ENCODE measurements around the gene LAMA2. TPM values are rescaled to one million over a fixed set of nuclear protein-coding genes. Genes with fewer than 3 reads are reported as not detected.

LAMA2 gene
- total RNA-seq, 4 donors from 2014 or later = 61.5 to 154 (median 103) TPM

DNA sequence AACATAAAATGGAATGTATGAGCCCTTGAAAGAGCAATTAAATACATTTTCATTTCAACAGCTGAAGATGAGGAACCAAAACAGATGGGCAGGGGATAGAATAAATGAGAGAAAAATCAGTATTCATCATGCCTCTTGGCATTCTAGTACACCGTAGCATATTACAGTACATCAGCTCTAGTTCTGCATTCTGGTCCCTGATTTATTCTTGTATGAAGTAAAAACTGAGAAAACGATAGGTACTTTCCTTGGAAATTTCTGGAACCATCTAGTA lies 477.7 kb downstream of the LAMA2 start:
- no peak overlapping the region for H3K27ac ChIP-seq
- intact Hi-C loops (cut with DNase I; ENCODE audit: low total_unique reads) = no loop called here

DNA sequence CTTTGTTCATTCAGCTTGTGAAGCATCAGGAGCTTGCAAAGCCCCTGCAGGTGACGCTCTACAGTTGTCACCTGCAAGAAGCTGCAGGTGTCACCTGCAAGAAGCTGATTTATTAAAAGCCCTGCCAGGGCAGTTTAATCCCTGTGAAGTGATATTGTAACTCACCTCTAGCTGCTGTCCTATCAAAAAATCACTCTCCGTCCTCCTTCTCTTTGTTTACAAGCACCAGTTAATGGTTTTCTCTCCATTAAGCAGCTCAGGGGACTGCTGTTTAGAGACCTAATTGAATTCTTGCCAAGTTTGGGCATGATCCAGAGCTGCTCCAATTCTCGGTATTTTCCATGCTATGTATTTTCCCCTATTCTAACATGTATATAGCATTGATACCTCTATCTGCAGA lies 481.1 kb downstream of the LAMA2 start:
- intact Hi-C loops (cut with DNase I; ENCODE audit: low total_unique reads) = no loop called here
- TF ChIP-seq, protein P1, sequence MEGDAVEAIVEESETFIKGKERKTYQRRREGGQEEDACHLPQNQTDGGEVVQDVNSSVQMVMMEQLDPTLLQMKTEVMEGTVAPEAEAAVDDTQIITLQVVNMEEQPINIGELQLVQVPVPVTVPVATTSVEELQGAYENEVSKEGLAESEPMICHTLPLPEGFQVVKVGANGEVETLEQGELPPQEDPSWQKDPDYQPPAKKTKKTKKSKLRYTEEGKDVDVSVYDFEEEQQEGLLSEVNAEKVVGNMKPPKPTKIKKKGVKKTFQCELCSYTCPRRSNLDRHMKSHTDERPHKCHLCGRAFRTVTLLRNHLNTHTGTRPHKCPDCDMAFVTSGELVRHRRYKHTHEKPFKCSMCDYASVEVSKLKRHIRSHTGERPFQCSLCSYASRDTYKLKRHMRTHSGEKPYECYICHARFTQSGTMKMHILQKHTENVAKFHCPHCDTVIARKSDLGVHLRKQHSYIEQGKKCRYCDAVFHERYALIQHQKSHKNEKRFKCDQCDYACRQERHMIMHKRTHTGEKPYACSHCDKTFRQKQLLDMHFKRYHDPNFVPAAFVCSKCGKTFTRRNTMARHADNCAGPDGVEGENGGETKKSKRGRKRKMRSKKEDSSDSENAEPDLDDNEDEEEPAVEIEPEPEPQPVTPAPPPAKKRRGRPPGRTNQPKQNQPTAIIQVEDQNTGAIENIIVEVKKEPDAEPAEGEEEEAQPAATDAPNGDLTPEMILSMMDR (IDR thresholded peaks at IDR 0.05) = no peak
- no peak for TF ChIP-seq POLR2A (IDR thresholded peaks at IDR 0.05)

More for the DNA sequence above, 477.7 kb downstream of the LAMA2 start:
- TF ChIP-seq, protein P1 (IDR thresholded peaks at IDR 0.05) = no peak
- no peak for TF ChIP-seq POLR2A (IDR thresholded peaks at IDR 0.05)
- Histone ChIP-seq H3K36me3 (no peaks in the 10 kb centered on the region), H3K27me3 (no peaks in the 10 kb centered on the region), H3K4me3 (no peak overlapping the region), H3K9me3 (no peaks in the 10 kb centered on the region), H3K4me1 (no peaks in the 10 kb centered on the region)
- DNase-seq = no peak

DNA sequence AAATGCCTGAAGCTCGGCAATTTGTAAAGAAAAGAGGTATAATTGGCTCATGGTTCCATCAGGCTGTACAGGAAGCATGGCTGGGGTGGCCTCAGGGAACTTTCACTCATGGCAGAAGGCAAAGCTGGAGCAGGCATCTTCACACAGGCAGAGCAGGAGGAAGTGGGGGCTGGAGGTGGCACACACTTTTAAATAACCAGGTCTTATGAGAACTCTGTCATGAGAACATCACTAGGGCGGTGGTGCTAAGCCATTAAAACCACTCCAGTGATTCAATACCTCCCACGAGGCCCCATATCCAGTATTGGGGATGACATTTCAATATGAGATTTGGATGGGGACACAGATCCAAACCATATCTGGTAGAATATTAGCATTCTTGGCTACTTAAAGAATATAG lies 481.8 kb downstream of the LAMA2 start:
- Histone ChIP-seq H3K36me3 (no peaks in the 10 kb centered on the region), H3K4me3 (no peak overlapping the region), H3K4me1 (no peaks in the 10 kb centered on the region), H3K27ac (no peak overlapping the region), H3K27me3 (no peaks in the 10 kb centered on the region), H3K9me3 (no peaks in the 10 kb centered on the region)
- no peak for TF ChIP-seq POLR2A (IDR thresholded peaks at IDR 0.05)
- TF ChIP-seq, protein P1 (IDR thresholded peaks at IDR 0.05) = no peak
- intact Hi-C loops (cut with DNase I; ENCODE audit: low total_unique reads) = no loop called here
- DNase-seq = no peak

More for the DNA sequence above, 481.1 kb downstream of the LAMA2 start:
- no peak overlapping the region for H3K4me3 ChIP-seq
- no peaks in the 10 kb centered on the region for H3K27me3 ChIP-seq
- no peaks in the 10 kb centered on the region for H3K9me3 ChIP-seq
- no peaks in the 10 kb centered on the region for H3K36me3 ChIP-seq
- H3K4me1 ChIP-seq = no peaks in the 10 kb centered on the region
- no peak for DNase-seq
- no peak overlapping the region for H3K27ac ChIP-seq

DNA sequence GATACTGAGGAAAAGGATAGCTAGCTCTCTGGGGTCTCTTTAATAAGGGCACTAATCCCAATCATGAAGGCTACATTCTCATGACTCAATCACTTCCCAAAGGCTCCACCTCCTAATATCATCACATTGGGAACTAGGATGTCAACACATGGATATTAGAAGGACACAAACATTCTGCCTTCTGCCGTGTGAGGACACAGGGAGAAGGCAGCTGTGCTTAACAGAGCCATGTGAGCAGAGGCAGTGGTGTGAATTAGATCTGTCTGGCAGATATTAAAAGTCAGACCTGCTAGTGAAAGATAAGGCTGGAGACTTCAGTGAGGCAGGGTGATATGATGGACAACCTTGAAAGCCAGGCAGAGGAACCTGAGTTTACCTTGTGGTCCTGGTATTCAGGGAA lies 485.1 kb downstream of the LAMA2 start:
- Histone ChIP-seq H3K4me1 (no peaks in the 10 kb centered on the region), H3K4me3 (no peak overlapping the region), H3K27me3 (no peaks in the 10 kb centered on the region), H3K9me3 (no peaks in the 10 kb centered on the region), H3K27ac (no peak overlapping the region), H3K36me3 (no peaks in the 10 kb centered on the region)
- no peak for TF ChIP-seq POLR2A (IDR thresholded peaks at IDR 0.05)
- TF ChIP-seq, protein P1 (IDR thresholded peaks at IDR 0.05) = no peak
- intact Hi-C loops (cut with DNase I; ENCODE audit: low total_unique reads) = no loop called here
- no peak for DNase-seq

DNA sequence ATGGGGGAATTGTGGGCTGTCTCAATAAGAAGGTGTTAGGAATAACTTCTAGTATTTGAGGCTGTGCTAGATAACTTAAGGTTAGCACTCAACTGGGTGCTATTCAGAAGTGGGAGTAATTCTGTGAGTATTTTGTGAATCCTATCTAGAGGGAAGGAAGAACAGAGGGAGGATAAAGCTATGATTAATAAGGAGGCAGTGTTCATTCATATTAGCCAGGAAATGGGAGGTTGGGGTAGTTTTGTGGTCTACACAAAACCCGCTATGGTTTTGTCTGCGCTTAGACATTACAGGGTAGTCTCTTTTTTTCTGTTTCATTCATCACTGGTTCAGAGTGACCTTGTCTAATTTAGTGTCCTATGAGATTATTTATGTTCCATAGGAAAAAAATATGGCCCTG lies 486.0 kb downstream of the LAMA2 start:
- DNase-seq = no peak
- intact Hi-C loops (cut with DNase I; ENCODE audit: low total_unique reads) = no loop called here

More for the DNA sequence above, 486.0 kb downstream of the LAMA2 start:
- Histone ChIP-seq H3K36me3 (no peaks in the 10 kb centered on the region), H3K4me1 (no peaks in the 10 kb centered on the region), H3K27ac (no peak overlapping the region), H3K9me3 (no peaks in the 10 kb centered on the region), H3K27me3 (no peaks in the 10 kb centered on the region), H3K4me3 (no peak overlapping the region)
- no peak for TF ChIP-seq POLR2A (IDR thresholded peaks at IDR 0.05)
- TF ChIP-seq, protein P1 (IDR thresholded peaks at IDR 0.05) = no peak

Data from uterus (tissue), 4 donors.